ENCODE measurements around the gene ACACB.
"Not testable (repeated sequence)": the region's sequence is repeated elsewhere in the genome, so short reads cannot be mapped to it uniquely, and the experiment has no call there.

ACACB gene

GRCh38 chr12:109139791-109140190 is 23.4 kb downstream of the ACACB start:
- peaks cover 21% of the 10 kb centered on the region for H3K36me3 Mint-ChIP-seq (ENCODE audit: low read depth)
- H3K9me3 Mint-ChIP-seq = no peaks in the 10 kb centered on the region
- no peak overlapping the region for H3K27ac Mint-ChIP-seq
- intact Hi-C loops (cut with micrococcal nuclease) = no loop called here
- no peaks in the 10 kb centered on the region for H3K4me1 Mint-ChIP-seq (ENCODE audit: low read depth)
- peaks cover 1% of the 10 kb centered on the region for H3K27me3 Mint-ChIP-seq
- no peak overlapping the region for H3K4me3 Mint-ChIP-seq

GRCh38 chr12:109140560-109140959 is 24.2 kb downstream of the ACACB start:
- H3K36me3 Mint-ChIP-seq (ENCODE audit: low read depth) = peaks cover 21% of the 10 kb centered on the region
- intact Hi-C loops (cut with micrococcal nuclease) = no loop called here
- no peak overlapping the region for H3K4me3 Mint-ChIP-seq
- H3K27me3 Mint-ChIP-seq = peaks cover 1% of the 10 kb centered on the region
- H3K27ac Mint-ChIP-seq = no peak overlapping the region
- no peaks in the 10 kb centered on the region for H3K4me1 Mint-ChIP-seq (ENCODE audit: low read depth)
- no peaks in the 10 kb centered on the region for H3K9me3 Mint-ChIP-seq

GRCh38 chr12:109144224-109144623 is 27.8 kb downstream of the ACACB start:
- no peaks in the 10 kb centered on the region for H3K27me3 Mint-ChIP-seq
- no peak overlapping the region for H3K4me3 Mint-ChIP-seq
- H3K4me1 Mint-ChIP-seq (ENCODE audit: low read depth) = no peaks in the 10 kb centered on the region
- intact Hi-C loops (cut with micrococcal nuclease) = no loop called here
- H3K27ac Mint-ChIP-seq = no peak overlapping the region
- no peaks in the 10 kb centered on the region for H3K9me3 Mint-ChIP-seq
- H3K36me3 Mint-ChIP-seq (ENCODE audit: low read depth) = peaks cover 21% of the 10 kb centered on the region

GRCh38 chr12:109147126-109147525 is 30.7 kb downstream of the ACACB start:
- H3K36me3 Mint-ChIP-seq (ENCODE audit: low read depth); H3K9me3 Mint-ChIP-seq; H3K27me3 Mint-ChIP-seq; intact Hi-C loops (cut with micrococcal nuclease); H3K4me3 Mint-ChIP-seq; H3K4me1 Mint-ChIP-seq (ENCODE audit: low read depth); H3K27ac Mint-ChIP-seq: not testable (repeated sequence)

DNA sequence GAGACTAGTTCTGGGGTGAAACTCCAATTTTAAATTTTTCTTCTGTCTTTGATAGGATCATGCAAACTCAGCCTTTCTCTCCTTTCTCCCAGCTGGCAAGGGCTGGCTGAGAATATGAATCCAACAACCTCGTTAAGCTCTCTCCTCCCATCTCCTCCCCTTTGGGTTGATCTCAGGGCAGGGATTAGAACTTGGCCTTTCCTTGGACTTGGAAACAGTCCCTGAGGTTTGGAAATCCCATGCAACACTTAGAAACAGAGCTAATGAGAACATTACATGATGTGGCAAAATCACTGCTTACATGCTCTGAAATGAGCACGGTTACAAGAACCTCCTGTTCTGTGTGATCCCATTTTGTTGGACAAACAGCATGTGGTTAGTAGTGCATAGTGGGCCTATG is 31.6 kb downstream of the ACACB start:
- Mint-ChIP-seq H3K27me3 (peaks cover 8% of the 10 kb centered on the region), H3K36me3 (ENCODE audit: low read depth) (peaks cover under 1% of the 10 kb centered on the region), H3K4me1 (ENCODE audit: low read depth) (no peaks in the 10 kb centered on the region), H3K9me3 (no peaks in the 10 kb centered on the region), H3K27ac (no peak overlapping the region), H3K4me3 (no peak overlapping the region)
- intact Hi-C loops (cut with micrococcal nuclease) = no loop called here

- H3K27me3 Mint-ChIP-seq = peaks cover 20% of the 10 kb centered on the region
- H3K4me1 Mint-ChIP-seq (ENCODE audit: low read depth) = peaks cover 13% of the 10 kb centered on the region
- no peaks in the 10 kb centered on the region for H3K36me3 Mint-ChIP-seq (ENCODE audit: low read depth)
- intact Hi-C loops (cut with micrococcal nuclease) = no loop called here
- H3K27ac Mint-ChIP-seq = no peak overlapping the region
- H3K9me3 Mint-ChIP-seq = no peaks in the 10 kb centered on the region
- no peak overlapping the region for H3K4me3 Mint-ChIP-seq
These were observed 33.8 kb downstream of the ACACB start for GRCh38 chr12:109150124-109150640.

- intact Hi-C loops (cut with micrococcal nuclease) = no loop called here
- Mint-ChIP-seq H3K27ac (no peak overlapping the region), H3K9me3 (no peaks in the 10 kb centered on the region), H3K27me3 (peaks cover 24% of the 10 kb centered on the region), H3K4me3 (no peak overlapping the region), H3K4me1 (ENCODE audit: low read depth) (peaks cover 15% of the 10 kb centered on the region), H3K36me3 (ENCODE audit: low read depth) (no peaks in the 10 kb centered on the region)
These were observed 35.1 kb downstream of the ACACB start for GRCh38 chr12:109151457-109151856.

- Mint-ChIP-seq H3K36me3 (ENCODE audit: low read depth) (no peaks in the 10 kb centered on the region), H3K4me3 (peak overlapping the region; percentile 78), H3K4me1 (ENCODE audit: low read depth) (peaks cover 15% of the 10 kb centered on the region), H3K9me3 (no peaks in the 10 kb centered on the region), H3K27me3 (peaks cover 24% of the 10 kb centered on the region), H3K27ac (no peak overlapping the region)
- intact Hi-C loops (cut with micrococcal nuclease) = no loop called here
These were observed 37.5 kb downstream of the ACACB start for GRCh38 chr12:109153821-109154441.

GRCh38 chr12:109154451-109155438 is 38.4 kb downstream of the ACACB start:
- peaks cover 15% of the 10 kb centered on the region for H3K4me1 Mint-ChIP-seq (ENCODE audit: low read depth)
- peak overlapping the region; percentile 46 for H3K27ac Mint-ChIP-seq
- no peaks in the 10 kb centered on the region for H3K9me3 Mint-ChIP-seq
- H3K4me3 Mint-ChIP-seq = peak overlapping the region; percentile 78
- no peaks in the 10 kb centered on the region for H3K36me3 Mint-ChIP-seq (ENCODE audit: low read depth)
- intact Hi-C loops (cut with micrococcal nuclease) = no loop called here
- peaks cover 24% of the 10 kb centered on the region for H3K27me3 Mint-ChIP-seq

DNA sequence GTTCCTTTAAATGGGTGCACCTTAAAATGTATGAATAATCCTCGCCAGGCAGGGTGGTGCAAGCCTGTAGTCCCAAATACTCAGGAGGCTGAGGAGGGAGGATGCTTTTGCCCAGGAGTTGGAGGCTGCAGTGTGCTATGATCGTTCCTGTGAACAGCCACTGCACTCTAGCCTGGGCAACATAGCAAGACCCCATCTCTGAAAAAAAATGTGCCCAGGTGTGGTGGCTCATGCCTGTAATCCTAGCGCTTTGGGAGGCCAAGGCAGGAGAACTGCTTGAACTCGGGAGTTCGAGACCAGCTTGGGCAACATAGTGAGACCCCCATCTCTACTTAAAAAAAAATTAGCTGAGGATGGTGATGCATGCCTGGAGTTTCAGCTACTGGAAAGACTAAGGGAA is 39.6 kb downstream of the ACACB start:
- Mint-ChIP-seq H3K4me3 (no peak overlapping the region), H3K36me3 (ENCODE audit: low read depth) (no peaks in the 10 kb centered on the region), H3K9me3 (no peaks in the 10 kb centered on the region), H3K4me1 (ENCODE audit: low read depth) (peaks cover 15% of the 10 kb centered on the region), H3K27ac (no peak overlapping the region), H3K27me3 (peaks cover 20% of the 10 kb centered on the region)
- intact Hi-C loops (cut with micrococcal nuclease) = no loop called here

DNA sequence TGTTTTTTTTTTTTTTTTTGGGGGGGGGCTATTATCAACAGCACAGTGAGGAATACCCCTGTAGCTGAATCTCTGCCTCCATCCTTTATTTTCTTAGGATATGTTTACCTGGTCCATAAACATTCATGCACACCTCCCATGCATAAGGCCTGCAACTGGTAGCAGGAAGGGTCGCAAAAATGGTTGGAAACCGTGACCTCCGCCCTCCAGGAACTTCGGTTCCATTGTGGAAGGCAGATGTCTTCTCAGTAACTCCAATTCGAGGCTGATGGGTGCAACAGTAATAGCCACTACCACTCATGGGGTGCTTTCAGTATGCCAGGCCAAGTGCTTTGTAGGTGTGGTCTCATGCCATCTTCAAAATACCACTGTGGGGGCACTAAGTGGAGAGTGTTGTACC is 40.2 kb downstream of the ACACB start:
- H3K4me1 Mint-ChIP-seq (ENCODE audit: low read depth) = peaks cover 15% of the 10 kb centered on the region
- no peaks in the 10 kb centered on the region for H3K36me3 Mint-ChIP-seq (ENCODE audit: low read depth)
- peaks cover 20% of the 10 kb centered on the region for H3K27me3 Mint-ChIP-seq
- no peak overlapping the region for H3K27ac Mint-ChIP-seq
- intact Hi-C loops (cut with micrococcal nuclease) = no loop called here
- no peak overlapping the region for H3K4me3 Mint-ChIP-seq
- H3K9me3 Mint-ChIP-seq = no peaks in the 10 kb centered on the region

GRCh38 chr12:109157986-109158385 is 41.6 kb downstream of the ACACB start:
- no peaks in the 10 kb centered on the region for H3K9me3 Mint-ChIP-seq
- H3K4me3 Mint-ChIP-seq = no peak overlapping the region
- intact Hi-C loops (cut with micrococcal nuclease) = no loop called here
- peaks cover 15% of the 10 kb centered on the region for H3K4me1 Mint-ChIP-seq (ENCODE audit: low read depth)
- H3K27me3 Mint-ChIP-seq = peaks cover 16% of the 10 kb centered on the region
- H3K27ac Mint-ChIP-seq = no peak overlapping the region
- no peaks in the 10 kb centered on the region for H3K36me3 Mint-ChIP-seq (ENCODE audit: low read depth)

- H3K9me3 Mint-ChIP-seq = no peaks in the 10 kb centered on the region
- intact Hi-C loops (cut with micrococcal nuclease) = no loop called here
- no peaks in the 10 kb centered on the region for H3K36me3 Mint-ChIP-seq (ENCODE audit: low read depth)
- peaks cover 1% of the 10 kb centered on the region for H3K27me3 Mint-ChIP-seq
- peaks cover 6% of the 10 kb centered on the region for H3K4me1 Mint-ChIP-seq (ENCODE audit: low read depth)
- no peak overlapping the region for H3K27ac Mint-ChIP-seq
- H3K4me3 Mint-ChIP-seq = no peak overlapping the region
These were observed 44.0 kb downstream of the ACACB start for GRCh38 chr12:109160433-109160832.

- H3K27me3 Mint-ChIP-seq = no peaks in the 10 kb centered on the region
- H3K9me3 Mint-ChIP-seq = no peaks in the 10 kb centered on the region
- intact Hi-C loops (cut with micrococcal nuclease) = no loop called here
- H3K36me3 Mint-ChIP-seq (ENCODE audit: low read depth) = no peaks in the 10 kb centered on the region
- H3K4me1 Mint-ChIP-seq (ENCODE audit: low read depth) = peaks cover 6% of the 10 kb centered on the region
- H3K4me3 Mint-ChIP-seq = no peak overlapping the region
- no peak overlapping the region for H3K27ac Mint-ChIP-seq
These were observed 44.5 kb downstream of the ACACB start for GRCh38 chr12:109160873-109161272.

All from dendritic cell treated with granulocyte-macrophage colony-stimulating factor and Interleukin-4, amounts not matched to agents 40 ng/mL and 50 ng/mL, for 4 days (primary cell).